KOPT-K1 (cell line): Measurements from ENCODE around the gene C1GALT1C1L.
"Not testable (repeated sequence)": the region's sequence is repeated elsewhere in the genome, so short reads cannot be mapped to it uniquely, and the experiment has no call there.

Experiments
- H3K27ac ChIP-seq: fragments of 200-600 bp; sonication (generic); 2 replicates; pipeline ENCODE4 v1.5.1; 2016; ENCODE audit warnings: antibody characterized with exemption, mild to moderate bottlenecking, low read depth, low read length; ENCODE audit not compliant: poor library complexity, severe bottlenecking
- H3K36me3 ChIP-seq: fragments of 200-600 bp; sonication (generic); 2 replicates; pipeline ENCODE4 v1.5.1; 2017; ENCODE audit warnings: antibody characterized with exemption, mild to moderate bottlenecking, low read length, moderate library complexity; ENCODE audit not compliant: insufficient read depth
- H3K9me3 ChIP-seq: fragments of 200-600 bp; sonication (generic); 2 replicates; pipeline ENCODE4 v1.5.1; 2017; ENCODE audit warnings: antibody characterized with exemption, low read length, mild to moderate bottlenecking; ENCODE audit not compliant: insufficient read depth, poor library complexity, severe bottlenecking

Gene C1GALT1C1L

GRCh38 chr2:43676322-43677050 lies at the start of gene C1GALT1C1L:
Gene C1GALT1C1L (minus strand): TSS chr2:43676429. CDS start chr2:43676322, 107 bp downstream.
- peaks cover 22% of the 10 kb centered on the region for H3K9me3 ChIP-seq
- no peak within 1 kb of the TSS for H3K27ac ChIP-seq
- no peaks in the 10 kb centered on the region for H3K36me3 ChIP-seq

- Histone ChIP-seq H3K36me3 (no peaks in the 10 kb centered on the region), H3K9me3 (no peaks in the 10 kb centered on the region), H3K27ac (no peak overlapping the region)
These were observed 49.5 kb upstream of the C1GALT1C1L start for GRCh38 chr2:43725711-43726246.

GRCh38 chr2:43724728-43725526 lies 48.7 kb upstream of the C1GALT1C1L start:
- H3K27ac ChIP-seq, result no peak overlapping the region

GRCh38 chr2:43718530-43719124 lies 42.4 kb upstream of the C1GALT1C1L start:
- Histone ChIP-seq H3K9me3 (no peaks in the 10 kb centered on the region), H3K27ac (no peak overlapping the region), H3K36me3 (no peaks in the 10 kb centered on the region)

More at GRCh38 chr2:43724728-43725526, 48.7 kb upstream of the C1GALT1C1L start:
- H3K9me3 ChIP-seq, result no peaks in the 10 kb centered on the region
- no peaks in the 10 kb centered on the region for H3K36me3 ChIP-seq

- Histone ChIP-seq H3K36me3 (no peaks in the 10 kb centered on the region), H3K27ac (no peak overlapping the region)
These were observed 41.1 kb upstream of the C1GALT1C1L start for GRCh38 chr2:43717322-43717721.

GRCh38 chr2:43715300-43716098 lies 39.3 kb upstream of the C1GALT1C1L start:
- Histone ChIP-seq H3K27ac (no peak overlapping the region), H3K9me3 (no peaks in the 10 kb centered on the region), H3K36me3 (no peaks in the 10 kb centered on the region)

More at GRCh38 chr2:43717322-43717721, 41.1 kb upstream of the C1GALT1C1L start:
- H3K9me3 ChIP-seq, result no peaks in the 10 kb centered on the region

- Histone ChIP-seq H3K27ac (no peak overlapping the region), H3K9me3 (no peaks in the 10 kb centered on the region), H3K36me3 (no peaks in the 10 kb centered on the region)
These were observed 37.9 kb upstream of the C1GALT1C1L start for GRCh38 chr2:43714164-43714563.

GRCh38 chr2:43710866-43711265 lies 34.6 kb upstream of the C1GALT1C1L start:
- Histone ChIP-seq H3K36me3 (no peaks in the 10 kb centered on the region), H3K9me3 (no peaks in the 10 kb centered on the region), H3K27ac (no peak overlapping the region)

- H3K27ac ChIP-seq, result no peak overlapping the region
- H3K9me3 ChIP-seq, result no peaks in the 10 kb centered on the region
- H3K36me3 ChIP-seq, result no peaks in the 10 kb centered on the region
These were observed 32.7 kb upstream of the C1GALT1C1L start for GRCh38 chr2:43708891-43709290.

- Histone ChIP-seq H3K27ac (no peak overlapping the region), H3K36me3 (no peaks in the 10 kb centered on the region), H3K9me3 (no peaks in the 10 kb centered on the region)
These were observed 31.9 kb upstream of the C1GALT1C1L start for GRCh38 chr2:43708178-43708577.

GRCh38 chr2:43707255-43708015 lies 31.2 kb upstream of the C1GALT1C1L start:
- Histone ChIP-seq H3K9me3 (no peaks in the 10 kb centered on the region), H3K36me3 (no peaks in the 10 kb centered on the region), H3K27ac (no peak overlapping the region)

GRCh38 chr2:43701111-43701510 lies 24.9 kb upstream of the C1GALT1C1L start:
- Histone ChIP-seq H3K27ac (no peak overlapping the region), H3K9me3 (no peaks in the 10 kb centered on the region), H3K36me3 (no peaks in the 10 kb centered on the region)

GRCh38 chr2:43699761-43700160 lies 23.5 kb upstream of the C1GALT1C1L start:
- H3K27ac ChIP-seq, result no peak overlapping the region
- no peaks in the 10 kb centered on the region for H3K9me3 ChIP-seq
- H3K36me3 ChIP-seq, result no peaks in the 10 kb centered on the region

- H3K27ac ChIP-seq, H3K9me3 ChIP-seq, H3K36me3 ChIP-seq: not testable (repeated sequence)
These were observed 21.9 kb upstream of the C1GALT1C1L start for GRCh38 chr2:43698140-43698539.
